Stimulated activated CD8-positive, alpha-beta memory T cell treated with anti-CD3 and anti-CD28 coated beads, Interleukin-12 subunit alpha, Interleukin-12 subunit beta, amount 100 ng/mL, for 4 hours (primary cell): ENCODE data around the gene HIVEP2.

ENCODE experiments used
- DNase-seq: peaks from one replicate; pipeline ENCODE4 v3.0.0-alpha.2; 2020; ENCODE audit warnings: low read depth

The HIVEP2 gene

GRCh38 chr6:142820338-142821051 lies 124.5 kb downstream of the HIVEP2 start:
- no peak for DNase-seq

DNA sequence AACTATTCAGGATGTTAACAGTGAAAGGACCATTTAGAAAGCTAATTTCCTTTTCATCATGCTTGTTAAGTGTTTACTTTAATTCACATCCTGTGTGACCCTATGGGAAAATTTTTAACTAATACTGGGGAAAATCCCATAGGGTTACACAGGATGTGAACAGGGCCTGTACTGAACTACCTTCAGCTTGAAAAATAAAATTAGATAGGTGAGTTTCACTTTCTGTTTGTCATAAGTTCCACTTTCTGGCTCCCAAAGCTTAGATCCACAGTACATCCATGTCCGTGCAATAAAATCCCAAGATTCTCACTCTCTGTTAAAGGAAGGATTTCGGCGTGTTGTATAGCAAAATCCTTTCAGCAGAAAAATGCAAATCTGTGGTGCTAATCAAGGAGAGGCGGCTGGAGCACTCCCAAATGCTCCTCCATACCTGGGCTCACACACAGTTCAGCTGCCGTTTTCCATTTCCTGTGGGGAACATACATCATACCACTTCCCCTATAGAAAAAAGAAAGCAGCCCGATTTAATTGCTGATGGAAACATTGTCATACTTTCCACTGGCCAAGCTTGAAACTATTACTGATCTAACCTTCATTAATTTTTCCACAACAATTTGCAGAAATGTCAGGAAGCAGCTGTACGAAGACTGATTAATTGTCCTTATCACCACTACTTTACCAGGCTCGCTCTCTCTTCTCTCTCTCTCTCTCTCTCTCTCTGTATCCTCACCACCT lies 125.2 kb downstream of the HIVEP2 start:
- DNase-seq, result no peak

DNA sequence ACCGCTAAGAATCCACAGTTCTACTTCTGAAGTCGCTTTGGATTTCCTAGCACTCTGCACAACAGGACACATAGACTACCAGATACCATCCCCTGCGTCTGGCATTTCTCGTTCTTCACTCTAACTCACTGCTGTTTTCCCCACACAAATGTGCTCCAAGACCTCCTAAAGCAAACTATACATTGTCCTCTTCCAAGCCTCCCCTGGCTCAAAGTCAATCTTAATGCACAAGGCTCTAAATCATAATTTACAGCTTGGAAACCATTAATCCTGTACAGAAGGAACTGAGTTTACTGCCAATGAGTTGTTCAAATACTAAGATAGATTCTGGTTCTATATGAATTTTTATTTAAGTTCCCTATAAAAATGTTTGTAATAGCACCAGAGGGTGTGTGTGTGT lies 128.5 kb downstream of the HIVEP2 start:
- no peak for DNase-seq

DNA sequence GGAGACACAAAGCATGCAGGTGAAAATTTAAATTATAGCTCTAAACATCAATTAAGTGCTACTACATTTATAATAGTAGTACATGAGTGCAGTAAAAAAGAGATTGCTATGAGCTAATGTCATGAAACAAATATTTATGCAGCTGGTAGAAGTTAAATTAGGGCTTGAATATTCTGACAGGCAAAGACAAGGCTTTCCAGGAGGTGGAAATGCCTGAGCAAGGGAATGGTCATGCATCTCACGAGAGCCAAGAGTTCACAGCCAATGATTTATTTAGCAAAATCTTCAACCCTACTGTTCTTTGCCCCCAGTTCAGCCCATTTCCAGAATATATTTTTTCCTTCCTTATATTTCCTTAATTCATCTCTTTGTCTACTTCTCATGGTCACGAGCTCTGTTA lies 128.9 kb downstream of the HIVEP2 start:
- no peak for DNase-seq

DNA sequence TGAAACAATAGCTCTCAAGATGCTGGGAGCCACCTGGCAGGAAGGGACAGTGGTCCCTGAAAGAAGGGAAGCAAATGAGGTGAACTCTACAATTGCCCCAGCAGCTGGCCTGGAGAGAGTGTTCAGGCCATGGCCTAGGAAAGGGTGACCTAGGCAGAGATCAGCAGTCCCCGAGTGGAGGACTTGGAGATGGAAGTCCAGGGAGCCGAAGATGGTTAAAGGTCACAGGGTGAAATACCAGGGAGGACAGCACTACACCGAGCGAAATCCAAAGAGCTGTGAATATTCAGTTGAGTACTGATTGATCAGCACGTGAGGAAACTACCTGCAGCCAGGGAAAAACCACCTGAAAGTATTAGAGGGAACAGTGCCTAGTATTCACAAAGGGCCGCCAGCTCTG lies 133.1 kb downstream of the HIVEP2 start:
- DNase-seq, result no peak

- DNase-seq, result no peak
Measured at GRCh38 chr6:142810952-142811514, 133.9 kb downstream of the HIVEP2 start.

DNA sequence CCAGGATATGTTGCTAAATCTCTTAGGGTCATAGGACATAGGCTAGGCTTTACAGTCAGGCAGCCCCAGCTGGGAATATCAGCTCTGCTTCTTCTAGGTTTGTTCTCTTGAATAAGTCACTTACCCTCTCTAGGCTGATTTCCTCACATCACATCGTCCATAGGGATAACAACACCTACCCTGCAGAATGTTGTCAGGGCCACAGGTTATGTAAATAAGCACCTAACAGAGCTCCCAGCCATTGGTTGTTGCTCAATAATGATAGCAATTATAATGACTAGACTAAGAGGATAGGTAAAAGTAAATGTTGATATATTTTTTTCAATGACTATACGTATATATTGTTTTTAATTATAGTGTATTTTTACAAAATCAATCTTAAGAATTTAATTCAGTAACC lies 135.0 kb downstream of the HIVEP2 start:
- DNase-seq, result no peak

DNA sequence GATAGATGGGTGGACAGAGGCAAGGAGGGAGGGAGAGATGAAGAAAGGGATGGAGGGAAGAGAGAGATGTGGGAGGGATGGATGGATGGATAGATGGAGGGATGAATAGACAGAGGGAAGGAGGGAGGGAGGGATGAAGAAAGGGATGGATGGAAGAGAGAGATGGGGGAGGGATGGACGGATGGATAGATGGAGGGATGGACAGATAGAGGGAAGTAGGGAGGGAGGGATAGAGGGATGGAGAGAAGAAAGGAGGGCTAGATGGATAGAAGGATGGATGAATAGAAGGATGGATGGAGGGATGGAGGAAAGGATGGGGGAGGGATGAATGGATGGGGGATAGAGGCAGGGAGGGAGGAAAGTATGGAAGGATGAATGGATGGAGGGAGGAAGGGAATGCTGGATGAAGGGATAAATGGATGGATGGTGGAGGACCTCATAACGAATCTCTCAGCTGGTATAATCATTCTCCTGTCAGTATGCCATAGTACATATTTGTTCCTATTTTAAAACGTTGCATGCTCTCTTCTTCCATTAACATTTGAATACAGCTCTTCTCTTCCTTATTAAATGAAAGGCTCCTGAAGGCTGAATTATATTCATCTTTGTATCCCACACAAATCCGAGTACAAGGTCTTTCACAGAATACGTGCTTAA lies 136.4 kb downstream of the HIVEP2 start:
- DNase-seq, result no peak

DNA sequence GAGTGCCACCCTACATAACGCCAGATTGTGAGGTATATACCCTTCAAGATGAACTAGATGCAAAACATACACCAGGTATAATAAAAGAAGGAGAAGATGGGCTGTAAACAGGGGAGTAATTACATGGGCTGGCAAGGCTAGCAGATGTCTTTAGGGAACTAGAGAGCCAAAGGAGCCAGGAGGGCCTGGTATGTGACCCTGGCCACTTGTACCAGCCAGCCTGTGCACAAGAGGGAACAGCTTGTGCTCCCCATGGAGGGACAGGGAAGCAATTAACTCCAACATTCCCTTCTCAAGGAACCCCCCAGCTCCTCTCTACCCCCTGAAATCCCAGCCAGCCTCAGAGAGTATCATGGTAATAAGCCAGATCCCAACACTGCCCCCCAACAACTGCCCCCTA lies 139.9 kb downstream of the HIVEP2 start:
- DNase-seq, result no peak

GRCh38 chr6:142804490-142804889 lies 140.5 kb downstream of the HIVEP2 start:
- no peak for DNase-seq

DNA sequence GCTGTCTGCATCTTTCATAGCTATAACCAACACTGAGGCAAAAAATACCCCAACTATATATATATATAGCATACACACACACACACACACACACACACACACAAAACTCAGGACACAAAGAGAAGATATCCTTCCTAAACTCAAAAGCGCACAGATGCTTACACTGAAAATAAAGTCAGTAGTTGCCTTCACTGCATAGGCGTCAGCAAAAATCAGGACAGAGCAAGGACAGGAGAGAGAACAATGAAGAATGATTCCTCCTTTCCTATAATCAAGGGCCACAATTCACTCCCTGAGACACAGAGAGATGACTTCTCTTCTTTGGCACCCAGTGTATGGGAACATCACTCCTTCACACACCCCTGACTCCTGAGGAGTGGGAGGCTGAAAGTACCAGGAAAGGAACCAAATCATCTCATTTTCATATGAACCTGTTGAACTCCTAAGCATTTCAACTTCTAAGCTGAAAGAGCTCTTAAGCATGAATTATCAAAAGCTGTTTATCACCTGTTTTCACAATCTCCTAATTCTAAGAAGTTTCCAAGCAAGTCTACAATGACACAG lies 141.4 kb downstream of the HIVEP2 start:
- DNase-seq, result no peak

DNA sequence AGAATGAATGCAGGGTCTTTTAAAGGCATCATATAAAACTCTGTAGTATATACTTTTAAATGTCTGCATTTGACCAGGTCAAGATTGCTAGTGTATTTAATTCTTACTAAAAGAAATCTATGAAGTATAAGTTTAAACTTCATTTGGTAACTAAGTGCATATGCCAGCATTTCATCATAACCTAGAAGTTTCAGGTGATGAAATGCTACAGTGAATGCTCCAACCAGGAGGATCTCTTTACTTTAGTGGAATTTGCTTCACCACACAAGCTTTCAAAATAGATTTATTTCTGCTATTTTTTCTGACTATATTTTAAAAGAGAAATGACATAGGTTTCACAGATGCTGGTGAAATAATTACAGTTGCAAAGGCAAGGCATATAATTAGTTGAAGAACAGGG lies 141.9 kb downstream of the HIVEP2 start:
- no peak for DNase-seq

DNA sequence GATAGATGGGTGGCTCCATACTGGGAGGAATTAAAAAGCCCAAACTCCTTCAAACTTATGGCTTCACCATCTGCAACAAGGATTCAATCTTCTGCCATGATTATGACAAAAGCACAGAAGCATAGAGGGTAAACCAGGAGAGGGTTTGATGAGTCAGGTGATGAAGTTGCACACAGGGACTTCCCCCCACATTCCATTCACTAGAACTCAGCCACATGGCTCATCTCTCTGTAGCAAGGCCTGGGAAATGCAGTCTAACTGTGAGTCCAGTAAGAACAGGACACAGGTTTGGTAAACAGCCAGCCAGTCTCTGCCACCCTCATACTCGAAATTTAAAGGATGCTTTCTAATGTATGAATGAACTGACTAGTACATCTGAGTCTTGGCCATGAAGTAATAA lies 142.9 kb downstream of the HIVEP2 start:
- no peak for DNase-seq

DNA sequence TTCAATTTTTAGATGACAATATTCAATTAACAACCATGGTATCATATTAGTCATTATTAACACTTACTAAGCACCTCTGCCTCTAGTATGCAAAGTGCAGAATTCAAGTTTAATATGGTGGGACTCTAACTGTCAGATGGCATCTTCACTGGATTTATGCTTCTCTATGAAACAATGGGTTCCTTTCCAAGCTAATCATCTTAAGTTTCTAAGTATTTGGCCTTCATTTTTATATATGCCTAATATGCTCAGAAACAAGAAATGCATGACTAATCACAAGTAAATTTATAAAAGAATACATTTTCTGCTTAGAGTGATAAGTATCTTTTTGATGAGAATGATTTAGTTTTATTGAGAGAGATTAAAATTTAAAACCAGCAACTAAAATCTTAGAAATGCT lies 144.7 kb downstream of the HIVEP2 start:
- DNase-seq, result no peak

GRCh38 chr6:142799639-142800038 lies 145.3 kb downstream of the HIVEP2 start:
- DNase-seq, result no peak

GRCh38 chr6:142797159-142797558 lies 147.8 kb downstream of the HIVEP2 start:
- DNase-seq, result no peak

GRCh38 chr6:142796571-142796970 lies 148.4 kb downstream of the HIVEP2 start:
- DNase-seq, result no peak

DNA sequence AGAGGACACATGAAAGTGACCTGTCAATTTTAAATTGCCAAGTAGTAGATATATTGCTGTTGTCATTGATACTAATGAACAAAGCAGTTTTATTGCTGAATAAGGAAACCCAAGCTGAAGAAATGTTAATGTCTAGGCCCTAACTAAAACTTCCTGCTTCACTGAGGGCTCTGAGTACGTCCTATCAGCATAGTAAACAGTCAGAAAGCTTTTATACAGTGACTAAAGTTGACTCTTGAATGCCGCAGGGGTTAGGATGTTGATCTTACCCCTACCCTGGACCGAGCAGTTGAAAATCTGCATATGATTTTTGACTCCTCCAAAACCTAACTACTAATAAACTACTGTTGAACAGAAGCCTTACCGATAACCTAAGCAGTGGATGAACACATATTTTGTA lies 149.0 kb downstream of the HIVEP2 start:
- no peak for DNase-seq

- DNase-seq, result no peak
Measured at GRCh38 chr6:142794424-142794823, 150.6 kb downstream of the HIVEP2 start.

DNA sequence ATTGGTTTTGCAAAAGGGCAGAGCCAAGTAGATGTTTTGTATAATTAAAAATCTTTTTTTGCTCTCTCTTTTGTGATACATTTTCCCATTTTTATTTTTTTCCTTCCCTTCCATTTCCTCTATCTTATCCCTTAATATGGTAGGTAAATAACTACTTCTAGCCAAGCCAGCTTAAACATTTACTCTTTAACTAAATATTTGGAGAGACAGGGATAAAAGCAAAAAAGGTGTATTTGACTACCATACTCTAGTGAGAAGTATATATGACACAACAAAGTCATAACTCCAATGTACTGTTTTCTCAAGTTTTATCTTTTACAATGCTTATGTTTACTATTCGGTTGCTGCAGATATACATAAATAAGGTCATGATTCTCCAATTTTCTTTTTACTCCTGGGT lies 154.7 kb downstream of the HIVEP2 start:
- no peak for DNase-seq

GRCh38 chr6:142787422-142787821 lies 157.6 kb downstream of the HIVEP2 start:
- no peak for DNase-seq

DNA sequence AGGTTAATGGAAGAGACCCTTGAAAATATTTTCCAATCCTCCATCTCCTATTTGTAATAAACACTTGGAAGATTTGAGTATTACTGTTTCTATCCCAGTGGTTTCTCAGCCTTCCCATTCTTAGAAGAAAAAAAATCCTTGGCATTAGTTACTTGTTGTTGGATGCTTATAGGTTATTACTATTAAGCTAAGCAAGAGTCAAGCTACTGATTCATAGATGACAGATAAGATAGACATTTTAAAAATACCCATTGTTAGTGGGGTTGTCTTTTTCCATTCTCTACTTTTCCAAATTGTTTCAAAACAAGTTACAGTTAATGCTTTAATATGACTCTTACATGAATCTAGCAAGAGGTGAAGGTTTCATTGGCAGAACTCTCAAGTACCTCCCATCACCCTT lies 158.5 kb downstream of the HIVEP2 start:
- no peak for DNase-seq

GRCh38 chr6:142784344-142784743 lies 160.6 kb downstream of the HIVEP2 start:
- no peak for DNase-seq
